K562 (cell line): Measurements from ENCODE around the gene ARHGAP30. TPM values are rescaled to one million over a fixed set of nuclear protein-coding genes. Genes with fewer than 3 reads are reported as not detected.

Experiments used
- ATAC-seq: fragments of 200-7000 bp; cut with Tn5 transposase; 3 replicates; pipeline ENCODE4 v1.9.1; 2020; ENCODE audit warnings: moderate library complexity
- BruUV-seq: library from RNA; stranded (reverse); fragments of 400-500 nt; replicated peaks from 2 replicates; lab custom pipeline; 2021; lab: Mats Ljungman, UMichigan
- CTCF ChIA-PET: fragments of 300-600 bp; formaldehyde crosslinking; extraction: SDS; loops from one replicate; lab custom pipeline; 2021; ENCODE audit warnings: low intra/inter-chr PET ratio; lab: Yijun Ruan, JAX
- POLR2A ChIA-PET: fragments of 300-600, 350-650 bp; sonication (Branson Sonifier 250); formaldehyde crosslinking; extraction: SDS; loops from one replicate; lab custom pipeline; 2021; ENCODE audit warnings: antibody characterized with exemption, inconsistent platforms; lab: Yijun Ruan, JAX
- DNase-seq, 4 experiments: peaks; one replicate each; pipeline versions ENCODE4 v3.0.0 to v3.0.0-alpha.2; 2011 to 2018; ENCODE audit warnings: low spot score in 3 of 4, mixed read lengths in 3 of 4; ENCODE audit errors: extremely low read depth in 1 of 4
- FAIRE-seq: peaks from 2 replicates; lab custom pipeline; 2011; peaks lifted over from hg19 to GRCh38; lab: Jason Lieb, UNC
- H2AFZ ChIP-seq: 2 replicates; pipeline ENCODE4 v1.6.0; 2011; ENCODE audit warnings: low read depth, low read length, control low read depth, inconsistent platforms
- H3K27ac ChIP-seq: fragments of 200-600 bp; 3 replicates; pipeline ENCODE4 v1.8.0; 2011; ENCODE audit warnings: low read depth, mild to moderate bottlenecking, control low read depth, inconsistent platforms, low read length, moderate library complexity, mixed read lengths; ENCODE audit errors: extremely low read depth
- H3K27me3 ChIP-seq, 2 experiments: fragments of 300-600 bp in 1 of 2; 2 replicates in 1 of 2; 3 replicates in 1 of 2; pipeline versions ENCODE4 v1.6.0 to v1.8.0; 2011; ENCODE audit warnings: inconsistent platforms in 2 of 2, low read length in 2 of 2, mild to moderate bottlenecking in 1 of 2, mixed read lengths in 1 of 2, moderate library complexity in 1 of 2; ENCODE audit not compliant: control insufficient read depth in 2 of 2, insufficient read depth in 2 of 2
- H3K36me3 ChIP-seq: fragments of 300-600 bp; 3 replicates; pipeline ENCODE4 v1.8.0; 2011; ENCODE audit warnings: mild to moderate bottlenecking, low read length, inconsistent platforms; ENCODE audit not compliant: control insufficient read depth, insufficient read depth
- H3K4me1 ChIP-seq, 2 experiments: fragments of 200-600 bp in 1 of 2; replicated peaks in 1 of 2; 2 replicates in 1 of 2; 3 replicates in 1 of 2; pipeline versions ENCODE4 v1.5.1 to v1.8.0; 2011; ENCODE audit warnings: inconsistent platforms in 2 of 2, low read length in 2 of 2, mild to moderate bottlenecking in 1 of 2, mixed read lengths in 1 of 2, moderate library complexity in 1 of 2; ENCODE audit not compliant: control insufficient read depth in 2 of 2, insufficient read depth in 2 of 2
- H3K4me2 ChIP-seq: 2 replicates; pipeline ENCODE4 v1.6.1; 2011; ENCODE audit warnings: low read length, control low read depth, inconsistent platforms, mixed read lengths; ENCODE audit not compliant: insufficient read depth
- H3K4me3 ChIP-seq: fragments of 200-600 bp; sonication (generic), shearing (Covaris generic); 2 replicates; pipeline ENCODE4 v1.5.1; 2016; ENCODE audit warnings: control low read depth, inconsistent platforms
- H3K79me2 ChIP-seq: fragments of 200-600 bp; 3 replicates; pipeline ENCODE4 v1.8.0; 2011; ENCODE audit warnings: low read length, inconsistent platforms; ENCODE audit not compliant: control insufficient read depth, insufficient read depth
- H3K9ac ChIP-seq, 2 experiments: 2 replicates each; pipeline versions ENCODE4 v1.6.0 to v1.6.1; 2011; ENCODE audit warnings: low read depth in 2 of 2, low read length in 2 of 2, control low read depth in 1 of 2, inconsistent platforms in 1 of 2, mild to moderate bottlenecking in 1 of 2, mixed read lengths in 1 of 2; ENCODE audit not compliant: insufficient read depth in 1 of 2
- H3K9me1 ChIP-seq: one replicate; pipeline ENCODE4 v1.6.0; 2011; ENCODE audit warnings: inconsistent platforms, mild to moderate bottlenecking, low read length, moderate library complexity; ENCODE audit not compliant: control insufficient read depth, insufficient read depth
- H3K9me3 ChIP-seq: replicated peaks from 2 replicates; pipeline ENCODE4 v1.5.1; 2011; ENCODE audit warnings: low read depth, low read length, inconsistent platforms; ENCODE audit not compliant: control insufficient read depth, insufficient read depth
- H4K20me1 ChIP-seq: replicated peaks from 2 replicates; pipeline ENCODE4 v1.6.1; 2011; ENCODE audit warnings: low read length, inconsistent platforms, mixed read lengths; ENCODE audit not compliant: control insufficient read depth, insufficient read depth
- AFF1 ChIP-seq, 2 experiments: fragments of 450-650 bp; IDR thresholded peaks; 2 replicates each; pipeline ENCODE4 v1.6.1; 2018; ENCODE audit warnings: mild to moderate bottlenecking in 2 of 2, low read depth in 1 of 2; ENCODE audit not compliant: partially characterized antibody in 2 of 2
- ARID2 ChIP-seq: fragments of 450-650 bp; IDR thresholded peaks from 2 replicates; pipeline ENCODE4 v1.6.1; 2017; ENCODE audit warnings: antibody characterized with exemption, mild to moderate bottlenecking
- CBFA2T3 ChIP-seq: fragments of 450-650 bp; IDR thresholded peaks from 2 replicates; pipeline ENCODE4 v1.6.1; 2017
- E4F1 ChIP-seq: fragments of 250-450 bp; sonication (Bioruptor Pico); IDR thresholded peaks from 2 replicates; pipeline ENCODE4 v1.5.0; 2021; ENCODE audit warnings: mild to moderate bottlenecking, borderline replicate concordance
- FIP1L1 ChIP-seq: fragments of 200-400 bp; formaldehyde crosslinking; IDR thresholded peaks from 2 replicates; pipeline ENCODE4 v1.6.1; 2018; ENCODE audit warnings: mild to moderate bottlenecking, low read depth, low read length; ENCODE audit not compliant: poor library complexity, severe bottlenecking
- HOXB6 ChIP-seq: fragments of 250-450 bp; sonication (Bioruptor Pico); IDR thresholded peaks from 2 replicates; pipeline ENCODE4 v1.5.1; 2022; ENCODE audit warnings: mild to moderate bottlenecking, borderline replicate concordance
- PHB2 ChIP-seq: fragments of 450-650 bp; IDR thresholded peaks from 2 replicates; pipeline ENCODE4 v1.6.1; 2017; ENCODE audit warnings: low read depth
- SRF ChIP-seq, 2 experiments: fragments of 250-450, 450-650 bp in 1 of 2; sonication (Bioruptor Pico) in 1 of 2; sonication (generic) in 1 of 2; formaldehyde crosslinking; IDR thresholded peaks; 2 replicates each; pipeline versions ENCODE4 v1.5.0 to v1.5.1; 2020 to 2022; ENCODE audit warnings: mild to moderate bottlenecking in 1 of 2, missing genetic modification reagents in 1 of 2
- STAT5A ChIP-seq: IDR thresholded peaks from 2 replicates; pipeline ENCODE4 v1.6.1; 2012; ENCODE audit warnings: low read length, inconsistent platforms, borderline replicate concordance
- TAF15 ChIP-seq: fragments of 200-400 bp; formaldehyde crosslinking; IDR thresholded peaks from 2 replicates; pipeline ENCODE4 v1.6.1; 2017; ENCODE audit warnings: mild to moderate bottlenecking, low read depth, low read length, moderate library complexity
- TRIM28 ChIP-seq: fragments of 450-650 bp; IDR thresholded peaks from 2 replicates; pipeline ENCODE4 v1.6.1; 2017
- ZBTB1 ChIP-seq: sonication (generic); formaldehyde crosslinking; IDR thresholded peaks from 2 replicates; pipeline ENCODE4 v1.8.1; 2023; ENCODE audit warnings: missing genetic modification reagents, low read depth, mild to moderate bottlenecking, borderline replicate concordance
- ZC3H11A ChIP-seq: IDR thresholded peaks from 2 replicates; pipeline ENCODE4 v1.6.1; 2012; ENCODE audit warnings: low read depth, low read length, improper control_type of control experiment
- ZFX ChIP-seq: sonication (generic); formaldehyde crosslinking; IDR thresholded peaks from 2 replicates; pipeline ENCODE4 v1.8.0; 2022; ENCODE audit warnings: mild to moderate bottlenecking, missing genetic modification reagents, moderate library complexity
- ZKSCAN1 ChIP-seq: fragments of 150-350 bp; IDR thresholded peaks from 2 replicates; pipeline ENCODE4 v1.6.1; 2016; ENCODE audit warnings: low read depth, low read length
- ZNF77 ChIP-seq: fragments of 250-450 bp; sonication (Bioruptor Pico); IDR thresholded peaks from 2 replicates; pipeline ENCODE4 v1.5.0; 2020
- WGBS: fragments of 100-300 bp; shearing (Covaris generic); methylation state at CpG from one replicate; pipeline ENCODE4 v1.1.6; 2016; ENCODE audit warnings: low coverage, mixed read lengths; ENCODE audit not compliant: insufficient coverage; ENCODE audit errors: missing lambda C conversion rate; 5-methylcytosine and 5-hydroxymethylcytosine counted together
- in situ Hi-C: fragments of 300-500 bp; cut with MboI; formaldehyde crosslinking; loops from 4 replicates; pipeline ENCODE4 v1.15.0; 2018; ENCODE audit warnings: inconsistent platforms, mixed read lengths
- intact Hi-C: fragments of 100-400 bp; cut with micrococcal nuclease; formaldehyde crosslinking; loops from 2 replicates; pipeline ENCODE4 v1.14.2; 2022
- polyA plus RNA-seq, 8 experiments: library from polyadenylated mRNA; depleted of rRNA in 4 of 8; stranded (reverse) in 5 of 8; unstranded in 3 of 8; fragments of >200 nt; fragmentation: Nextera tagmentation in 2 of 8; fragmentation: Illumina TruSeq in 1 of 8; extraction: Ambion mirVana in 2 of 8; extraction: Trizol in 1 of 8; gene quantifications; 2 replicates each; pipeline versions ENCODE4 v1.2.1 to v1.2.3, GENCODE V29; 2011 to 2014; ENCODE audit warnings: inconsistent platforms in 1 of 8, missing spikeins in 1 of 8
- total RNA-seq, 7 experiments: library from RNA; depleted of rRNA in 6 of 7; stranded (reverse); fragments of >200 nt in 6 of 7; fragmentation: Illumina TruSeq in 2 of 7; extraction: Trizol in 2 of 7; gene quantifications; 2 replicates each; pipeline versions ENCODE4 v1.2.1 to v1.2.3, GENCODE V29; 2011 to 2021; ENCODE audit warnings: low replicate concordance in 1 of 7

The ARHGAP30 gene
- total and polyA plus RNA-seq, 9 of the 15 experiments (the other 6 are each of a cell fraction or from before 2014, with no cell fraction given), result 0.01 to 0.73 (median 0.12) TPM

- intact Hi-C loops, result loop anchor here (1.0 to 5.0 kb wide), 3 partner anchors 43 to 259 kb away; no protein-coding TSS in a partner anchor
- Histone ChIP-seq H3K9me1 (no peaks in the 10 kb centered on the region), H3K4me2 (no peak overlapping the region), H4K20me1 (no peaks in the 10 kb centered on the region), H3K4me3 (no peak overlapping the region), H3K9me3 (peaks cover 4% of the 10 kb centered on the region; the same call in 1 of the 2 replicates), H3K27me3 (no peaks in the 10 kb centered on the region), H3K36me3 (peaks cover 22% of the 10 kb centered on the region; the same call in 2 of the 3 replicates), H3K27ac (no peak overlapping the region), H3K4me1 (peaks cover 0 to 7% of the 10 kb centered on the region in 2 experiments; a peak in 1 of 5 replicates), H3K9ac (no peak overlapping the region), H2AFZ (no peak overlapping the region), H3K79me2 (no peaks in the 10 kb centered on the region)
- DNase-seq (no peak), FAIRE-seq (no peak), ATAC-seq (no peak)
- in situ Hi-C loops, result loop anchor here (10.0 to 25.0 kb wide), 2 partner anchors 101 to 259 kb away; no protein-coding TSS in a partner anchor
- no TSS peak for BruUV-seq
- POLR2A ChIA-PET, result interaction anchor here (1.2 kb wide), 1 partner anchor 37 kb away, joined by 3 read pairs; the partner anchor contains the start of gene DEDD
- 29% methylated on average over 2 of the region's 2 CpGs for WGBS
- CTCF ChIA-PET, result interaction anchor here (0.8 kb wide), 1 partner anchor 106 kb away, joined by 3 read pairs; no protein-coding TSS in a partner anchor
- TF ChIP-seq SRF (CRISPR knock-in tag; IDR thresholded peaks at IDR 0.05) (no peak), STAT5A (no peak), ZBTB1 (CRISPR knock-in tag) (no peak), AFF1 (IDR thresholded peaks at IDR 0.05; ENCODE audit: low read depth in 1 of 2, partially characterized antibody in 2 of 2) (no peak), E4F1 (no peak), HOXB6 (no peak), ZKSCAN1 (no peak), ARID2 (no peak), TRIM28 (no peak), TAF15 (no peak), FIP1L1 (no peak), ZC3H11A (no peak), PHB2 (no peak), ZFX (CRISPR knock-in tag) (no peak), ZNF77 (CRISPR knock-in tag) (no peak), CBFA2T3 (no peak)
These were observed 26.3 kb upstream of the ARHGAP30 start for GRCh38 chr1:161096015-161096414.
